TTC549 (cell line): ENCODE results near the gene CCDC137.

ENCODE experiments used
- FAIRE-seq: peaks from 2 replicates; lab custom pipeline; 2012; peaks lifted over from hg19 to GRCh38; lab: Jason Lieb, UNC

CCDC137 gene

GRCh38 chr17:81702934-81703746 lies 36.6 kb downstream of the CCDC137 start, which contains the start of gene MRPL12:
Gene MRPL12, plus strand, starts transcription at chr17:81703367. Its CDS starts 135 bp downstream, at chr17:81703502.
- FAIRE-seq = no peak

GRCh38 chr17:81703747-81704654 lies 37.5 kb downstream of the CCDC137 start:
- FAIRE-seq = no peak

DNA sequence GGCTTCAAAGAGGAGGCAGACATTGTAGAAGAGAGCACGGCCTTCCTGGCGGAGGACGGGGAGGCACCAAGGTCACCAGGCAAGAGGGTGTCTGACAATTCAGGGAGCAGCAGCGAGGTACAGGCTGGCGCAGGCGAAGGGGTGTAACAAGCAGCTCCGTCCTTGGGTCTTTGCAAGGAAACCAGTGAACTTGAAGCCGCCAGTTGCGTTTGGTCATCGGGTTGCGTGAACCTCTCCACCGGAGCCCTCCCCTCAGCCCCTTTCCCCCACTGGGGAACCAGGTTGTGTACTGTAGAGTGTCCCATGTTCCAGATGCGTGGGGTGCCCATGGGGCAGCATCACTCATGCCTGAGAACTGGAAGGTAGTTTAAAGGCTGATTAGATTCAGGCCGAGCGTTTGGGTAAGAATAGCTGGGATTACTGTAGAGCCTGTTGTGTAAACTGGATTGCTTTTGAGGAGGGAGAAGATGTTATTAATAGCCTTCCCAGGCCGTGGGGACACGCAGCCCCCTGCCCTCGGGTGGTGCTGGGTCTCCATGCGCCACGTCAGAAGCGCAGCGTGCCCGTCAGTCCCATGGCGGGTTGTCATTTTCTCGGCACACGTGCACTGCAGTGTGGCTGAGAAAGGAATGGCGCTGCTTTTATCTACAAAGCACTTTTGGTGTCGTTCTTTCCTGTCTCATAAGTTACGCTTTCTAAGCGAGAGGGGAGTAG lies 39.1 kb downstream of the CCDC137 start:
- no peak for FAIRE-seq

GRCh38 chr17:81706232-81706611 lies 39.7 kb downstream of the CCDC137 start:
- FAIRE-seq = no peak

GRCh38 chr17:81706757-81707624 lies 40.5 kb downstream of the CCDC137 start:
- FAIRE-seq = no peak

DNA sequence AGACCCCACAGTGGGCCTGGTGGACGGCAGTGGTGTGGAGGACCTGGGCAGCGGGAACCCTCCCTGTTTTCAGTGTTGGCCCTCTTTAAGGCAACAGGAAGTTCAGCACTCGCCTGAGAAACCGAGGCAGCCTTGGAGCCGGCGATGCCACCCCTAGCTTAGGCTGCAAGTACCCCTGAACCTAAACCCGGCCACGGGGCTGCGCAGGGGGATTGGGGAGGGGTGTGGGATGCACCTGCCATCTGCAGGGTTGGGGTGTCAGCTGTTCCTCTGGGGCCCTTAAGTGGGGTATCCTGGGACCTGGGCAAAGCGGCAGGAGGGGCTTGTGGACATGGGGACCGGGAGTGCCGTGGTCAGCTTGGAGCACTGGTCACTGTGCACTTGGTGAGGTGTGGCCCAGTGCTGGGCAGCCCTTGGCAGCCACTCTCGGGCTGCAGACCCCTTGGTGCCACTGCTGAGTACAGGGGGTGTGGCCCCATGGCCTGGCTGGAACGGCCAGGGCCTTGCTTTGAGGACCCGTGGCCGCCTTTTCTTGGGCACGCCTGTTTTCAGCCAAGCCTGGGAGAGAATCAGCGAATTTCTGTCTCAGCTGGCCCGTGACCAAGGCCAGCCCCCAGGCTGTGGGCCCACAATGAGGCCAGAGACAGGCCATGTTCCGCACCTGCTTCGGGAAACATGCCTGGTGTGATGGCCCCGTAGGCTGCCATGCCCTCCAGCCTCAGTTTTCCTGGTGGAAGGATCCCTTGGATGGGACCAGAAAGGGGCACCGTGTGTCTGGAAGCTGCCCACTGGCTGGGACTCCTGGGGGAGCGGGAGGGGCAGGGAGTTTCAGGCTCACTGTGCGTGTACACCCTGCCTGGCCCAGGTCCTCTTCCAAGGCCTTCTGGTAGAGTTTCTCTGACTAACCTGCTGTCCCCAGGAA lies 41.4 kb downstream of the CCDC137 start:
- FAIRE-seq = no peak

DNA sequence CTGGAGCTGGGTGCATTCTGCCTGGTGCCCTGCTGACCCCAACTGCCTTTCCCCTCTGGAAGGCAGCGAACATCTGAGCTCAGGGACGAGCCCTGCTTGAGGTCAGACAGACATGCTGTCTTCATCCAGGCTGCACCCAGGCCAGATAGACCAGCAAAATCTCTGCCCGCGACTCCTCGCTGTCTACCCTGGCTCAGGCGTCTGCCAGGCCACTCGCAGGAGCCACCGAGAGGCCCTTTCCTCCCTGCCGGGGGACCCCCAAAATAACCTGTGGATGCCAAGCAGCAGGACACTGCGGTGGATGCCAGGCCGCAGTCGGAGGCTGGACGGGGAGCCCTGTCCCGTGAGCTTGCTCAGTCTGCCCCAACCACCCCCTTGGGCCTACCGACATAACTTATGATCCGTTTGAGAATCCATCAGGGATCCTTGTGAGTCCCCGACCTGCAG lies 42.2 kb downstream of the CCDC137 start:
- FAIRE-seq = no peak

- no peak for FAIRE-seq
These were observed 44.2 kb downstream of the CCDC137 start for GRCh38 chr17:81710514-81711308.

DNA sequence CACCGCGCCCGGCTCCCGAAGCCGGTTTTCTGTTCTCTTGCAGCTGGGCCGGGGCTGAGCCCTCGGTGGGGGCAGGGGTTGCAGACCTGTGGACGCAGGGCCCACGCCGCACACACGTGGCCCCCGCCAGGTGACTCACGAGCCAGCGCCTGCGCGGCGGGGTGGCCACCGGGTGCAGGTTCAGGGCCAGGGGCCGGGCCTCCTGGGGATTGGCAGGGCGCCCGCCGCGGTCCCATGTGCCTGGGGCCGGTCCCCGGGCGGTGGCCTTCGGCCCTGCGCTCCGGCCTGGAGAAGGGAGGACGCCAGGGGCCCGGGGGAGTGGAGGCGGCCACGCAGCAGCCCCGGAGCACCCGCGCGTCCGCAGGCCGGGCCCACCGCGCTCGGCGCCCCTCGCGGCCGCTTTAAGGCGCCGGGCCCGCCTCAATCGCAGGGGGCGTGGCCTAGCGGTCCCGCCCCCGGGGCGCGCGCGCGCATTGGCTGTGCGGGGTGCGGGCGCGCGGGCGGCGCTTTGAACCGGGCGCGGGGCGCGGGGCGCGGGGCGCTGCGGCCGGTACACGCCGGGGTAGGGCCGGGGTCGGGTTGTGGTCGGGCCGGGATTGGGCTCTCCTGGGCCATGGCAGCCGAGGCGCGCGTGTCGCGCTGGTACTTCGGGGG lies 45.4 kb downstream of the CCDC137 start, which contains the start of gene SLC25A10:
Gene SLC25A10, plus strand, starts transcription at position 471 of the 654 bp plus-strand sequence. Its CDS starts 143 bp downstream, at position 614.
- FAIRE-seq = no peak

- no peak for FAIRE-seq
These were observed 46.0 kb downstream of the CCDC137 start for GRCh38 chr17:81712468-81713003.

DNA sequence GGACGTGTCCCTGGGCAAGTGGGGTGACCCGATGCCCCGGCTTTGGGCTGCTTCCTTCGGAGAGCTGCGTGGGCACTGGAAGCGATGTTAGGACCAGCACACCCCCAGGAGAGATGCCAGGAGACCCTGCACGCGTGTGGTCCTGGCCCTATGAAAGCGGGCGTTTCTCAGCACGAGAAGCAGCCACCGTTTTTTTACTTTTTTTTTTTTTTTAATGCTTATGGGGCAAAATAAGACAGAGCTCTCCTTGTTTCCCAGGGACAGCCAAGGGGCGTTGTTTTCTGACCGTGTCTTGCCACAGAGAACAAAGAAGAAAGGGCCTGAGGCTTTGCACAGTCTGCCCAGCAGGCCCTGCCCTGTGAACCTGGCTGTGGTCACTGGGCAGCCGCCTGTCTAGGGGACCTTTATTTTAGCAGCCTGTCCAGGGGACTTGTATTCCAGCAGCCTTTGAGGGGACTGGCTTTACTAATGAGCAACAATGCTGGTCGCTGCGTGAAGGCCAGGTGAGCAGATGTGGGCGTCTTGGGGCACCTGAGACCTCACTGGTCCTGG lies 46.5 kb downstream of the CCDC137 start:
- no peak for FAIRE-seq

- no peak for FAIRE-seq
These were observed 47.2 kb downstream of the CCDC137 start for GRCh38 chr17:81713556-81714411.

DNA sequence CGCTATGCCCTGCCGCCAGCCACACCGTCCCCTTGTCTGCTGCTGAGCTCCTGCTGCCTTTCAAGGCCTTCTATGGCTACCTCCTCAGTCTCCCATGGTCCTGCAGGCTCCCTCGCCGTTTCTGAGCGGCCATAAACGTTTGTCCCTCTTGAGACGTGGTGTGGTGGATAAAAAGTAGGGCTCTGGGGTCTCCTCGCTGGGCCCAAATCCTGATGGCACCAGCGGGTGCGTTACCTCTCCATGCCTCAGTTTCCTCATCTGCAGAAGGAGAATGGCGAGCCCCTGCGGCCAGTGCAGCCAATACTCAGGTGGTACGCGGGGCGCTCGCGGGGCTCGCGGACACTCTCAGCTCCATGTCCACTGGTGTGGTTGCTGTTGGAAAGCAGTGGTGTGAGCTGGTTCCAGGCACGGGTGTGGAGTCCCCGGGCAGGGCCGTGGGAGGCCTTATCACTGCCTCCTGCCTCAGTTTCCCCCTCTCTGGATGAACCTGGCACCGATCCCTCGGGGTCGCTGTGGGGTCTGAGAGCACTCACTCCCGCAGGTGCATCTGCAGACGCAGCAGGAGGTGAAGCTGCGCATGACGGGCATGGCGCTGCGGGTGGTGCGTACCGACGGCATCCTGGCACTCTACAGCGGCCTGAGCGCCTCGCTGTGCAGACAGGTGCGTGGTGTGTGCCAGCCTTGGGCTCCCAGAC lies 48.0 kb downstream of the CCDC137 start:
- no peak for FAIRE-seq

GRCh38 chr17:81715107-81715871 lies 48.8 kb downstream of the CCDC137 start:
- no peak for FAIRE-seq

- no peak for FAIRE-seq
These were observed 49.5 kb downstream of the CCDC137 start for GRCh38 chr17:81715872-81716673.
